SK-N-MC (cell line): Measurements from ENCODE around the gene GFI1B.

Experiments
- EZH2 ChIP-seq: fragments of 200-600 bp; sonication (generic); IDR thresholded peaks from one replicate; pipeline ENCODE4 v1.6.1; 2017; ENCODE audit warnings: antibody characterized with exemption
- POLR2AphosphoS5 ChIP-seq: IDR thresholded peaks from 2 replicates; pipeline ENCODE4 v1.6.1; 2012; ENCODE audit warnings: mild to moderate bottlenecking, low read depth, low read length, borderline replicate concordance

- no peak for TF ChIP-seq POLR2AphosphoS5
- no peak for TF ChIP-seq EZH2
These were observed 20.7 kb upstream of the GFI1B start for GRCh38 chr9:132957805-132958204.
